MM.1S (cell line): ENCODE measurements around the gene RPS10.

Source experiments
- CTCF ChIP-seq: fragments of 300-600 bp; sonication (generic); IDR thresholded peaks from 2 replicates; pipeline ENCODE4 v1.5.1; 2016; ENCODE audit warnings: antibody characterized with exemption, low read length, mixed read lengths
- EZH2phosphoT487 ChIP-seq: fragments of 300-600 bp; sonication (generic); IDR thresholded peaks from 2 replicates; pipeline ENCODE4 v1.6.1; 2018; ENCODE audit warnings: antibody characterized with exemption, low read length

- no peak for TF ChIP-seq CTCF
- no peak for TF ChIP-seq EZH2phosphoT487
These were observed 13.9 kb downstream of the RPS10 start for GRCh38 chr6:34412016-34412415.
